GM12874 (cell line): ENCODE measurements around the gene NXN.

Experiments used
- CTCF ChIP-seq: IDR thresholded peaks from 2 replicates; pipeline ENCODE4 v1.5.1; 2011; ENCODE audit warnings: low read depth, mild to moderate bottlenecking, control low read depth, low read length, moderate library complexity; ENCODE audit not compliant: insufficient read depth

Gene NXN

GRCh38 chr17:930258-930657, 49.3 kb downstream of the NXN start:
- no peak for TF ChIP-seq CTCF

GRCh38 chr17:929586-929985, 50.0 kb downstream of the NXN start:
- no peak for TF ChIP-seq CTCF

GRCh38 chr17:927611-928461, 51.7 kb downstream of the NXN start:
- no peak for TF ChIP-seq CTCF

GRCh38 chr17:925817-926216, 53.8 kb downstream of the NXN start:
- TF ChIP-seq CTCF = no peak

GRCh38 chr17:924711-925475, 54.7 kb downstream of the NXN start:
- no peak for TF ChIP-seq CTCF

- no peak for TF ChIP-seq CTCF
Observed at GRCh38 chr17:923633-924032, 55.9 kb downstream of the NXN start.

GRCh38 chr17:921161-921560, 58.4 kb downstream of the NXN start:
- TF ChIP-seq CTCF = no peak
